Activated CD4-positive, alpha-beta T cell treated with anti-CD3 and anti-CD28 coated beads, Interleukin-2, Interleukin-4, amounts not matched to agents 100 ng/mL and 50 ng/mL, durations not matched to agents 16 hours and 8 hours (primary cell): Measurements from ENCODE around the gene NEURL3.

Experiments
- DNase-seq: peaks from one replicate; pipeline ENCODE4 v3.0.0-alpha.2; 2020; ENCODE audit warnings: low spot score

NEURL3 gene

DNA sequence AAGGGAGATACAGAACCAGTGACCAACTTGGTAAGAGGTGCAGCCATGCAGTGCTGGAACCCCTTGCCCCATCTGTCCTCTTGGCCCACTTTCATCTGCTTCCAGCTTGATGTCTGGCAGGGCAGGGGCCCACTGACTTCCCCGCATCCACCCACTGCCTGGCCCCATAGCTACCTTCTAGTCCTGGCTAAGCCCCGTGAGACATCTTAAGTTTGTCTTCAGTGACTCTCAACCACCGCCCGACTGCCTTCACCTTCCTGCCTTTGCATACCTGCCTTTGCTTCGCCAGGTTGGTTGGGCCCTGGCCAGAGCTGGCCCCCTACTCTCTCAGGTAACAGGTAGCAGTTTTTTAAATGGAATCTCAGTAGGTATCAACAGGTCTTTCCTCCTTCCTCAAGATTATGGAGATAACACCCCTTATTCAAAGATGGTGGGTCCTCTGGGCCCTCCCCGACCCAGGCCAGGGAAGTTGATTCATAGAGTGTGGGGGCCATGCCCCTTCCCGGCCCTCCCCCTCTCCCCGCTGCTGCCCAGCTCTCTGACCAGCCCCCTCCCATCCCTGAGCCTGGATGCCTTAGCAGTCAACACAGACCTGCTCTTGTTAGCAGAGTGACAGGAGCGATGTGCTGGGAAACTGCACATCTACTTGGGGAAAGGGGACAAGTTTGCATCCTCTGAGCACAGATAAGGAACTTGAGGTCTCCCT, 34.2 kb upstream of the NEURL3 start:
- DNase-seq: no peak

DNA sequence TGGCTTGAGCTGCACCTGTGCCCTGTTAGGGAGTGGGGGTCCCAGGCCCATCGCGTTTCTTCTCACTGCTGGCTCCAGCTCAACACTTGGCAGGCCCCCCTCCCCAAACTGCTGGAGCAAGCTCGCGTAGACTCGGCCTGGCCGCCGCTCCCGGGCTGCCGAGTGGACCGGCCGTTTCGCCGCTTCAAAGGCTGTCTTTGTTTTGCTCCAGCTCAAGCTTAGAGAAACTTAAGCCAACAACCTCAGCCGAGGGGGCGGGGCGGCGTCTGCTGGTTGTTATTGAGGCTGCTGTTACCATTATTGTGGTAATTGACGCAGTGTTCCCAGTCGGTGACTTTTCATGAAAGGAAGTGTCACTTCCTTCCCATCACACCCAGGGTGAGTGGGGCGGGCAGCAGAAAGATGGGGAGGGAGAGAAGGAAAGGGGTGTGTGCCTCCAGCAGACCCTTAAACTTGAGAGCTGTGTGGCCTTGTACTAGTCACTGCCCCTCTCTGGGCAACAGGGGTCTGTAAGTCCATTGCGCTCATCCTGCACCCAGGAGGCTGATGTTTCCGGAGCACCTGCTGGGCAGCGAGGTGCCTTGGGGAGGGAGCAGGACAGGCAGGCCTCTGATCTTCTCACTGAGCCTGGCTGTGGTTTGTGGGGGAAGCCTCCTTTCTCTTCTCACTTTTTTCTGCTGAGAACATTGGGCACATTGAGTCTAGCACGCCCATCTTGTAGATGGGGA, 33.5 kb upstream of the NEURL3 start:
- peak; percentile 81 for DNase-seq

DNA sequence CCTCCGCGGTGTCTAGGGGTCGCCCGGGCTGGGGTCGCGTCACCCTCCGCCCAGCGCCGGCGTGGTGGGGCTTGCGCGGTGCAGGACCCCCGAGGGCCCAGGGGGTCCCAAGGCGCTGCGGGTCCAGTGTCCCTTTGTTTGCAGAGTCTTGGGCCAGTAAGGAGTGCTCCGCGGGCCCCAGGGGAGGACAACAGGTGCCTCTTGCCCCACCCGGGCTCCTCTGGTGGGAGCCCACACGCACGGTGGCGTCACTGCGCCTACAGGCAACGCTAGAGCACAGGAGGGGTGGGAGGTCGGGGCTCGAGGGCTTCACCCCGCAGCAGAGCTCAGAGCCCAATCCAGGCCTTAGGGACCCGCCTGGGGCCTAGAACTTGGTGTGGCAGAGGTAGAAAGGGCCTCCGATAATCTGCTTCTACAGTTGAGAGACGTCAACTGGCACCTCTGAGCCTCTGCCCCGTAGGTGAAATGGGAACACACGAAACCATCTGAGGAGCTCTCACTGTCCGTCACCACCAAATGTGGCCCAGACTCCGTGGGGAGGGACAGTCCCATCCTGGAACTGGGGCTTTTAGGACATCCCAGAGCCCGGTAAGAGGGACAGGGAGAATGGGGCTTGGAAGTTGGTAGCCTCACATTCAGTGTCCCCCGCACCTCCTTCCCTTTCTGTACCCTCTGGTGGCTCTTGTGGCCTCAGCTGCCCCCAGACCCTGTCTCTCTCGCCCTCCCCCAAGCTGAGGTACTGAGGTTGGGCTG, 32.8 kb upstream of the NEURL3 start:
- no peak for DNase-seq

DNA sequence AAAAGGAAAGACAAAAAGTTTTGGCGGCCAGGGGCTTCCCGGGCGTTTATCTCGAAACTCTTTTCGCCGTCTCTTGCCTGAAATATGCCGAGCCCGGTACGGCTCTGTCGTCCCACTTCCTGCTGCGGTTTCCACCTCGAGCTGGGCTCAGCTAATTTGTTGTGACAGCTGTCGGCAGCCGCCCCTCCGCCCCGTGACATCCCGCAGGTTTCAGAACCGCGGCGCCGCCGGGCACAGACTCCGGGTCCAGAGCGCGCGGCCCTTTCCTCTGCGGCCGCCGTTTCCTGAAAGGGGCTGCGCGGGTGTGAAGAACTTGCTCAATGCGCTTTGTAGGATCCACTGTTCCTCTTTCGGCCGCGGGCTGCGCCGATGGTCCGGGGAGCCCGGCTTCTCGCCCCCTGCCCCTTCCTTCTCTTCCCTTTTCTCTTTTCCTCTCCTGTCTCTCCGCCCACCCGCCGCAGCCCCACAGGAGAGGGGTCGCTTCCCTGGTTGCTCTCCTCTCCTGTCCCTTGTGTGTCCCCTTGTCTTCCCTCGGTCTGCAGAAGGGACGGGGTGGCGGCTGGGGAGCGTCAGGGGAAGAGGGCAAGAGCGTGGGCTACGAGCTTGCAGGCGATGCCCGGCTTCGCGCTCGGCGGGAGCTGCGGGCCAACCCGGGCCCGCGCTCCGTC, 32.0 kb upstream of the NEURL3 start:
- DNase-seq: peak; percentile 93

DNA sequence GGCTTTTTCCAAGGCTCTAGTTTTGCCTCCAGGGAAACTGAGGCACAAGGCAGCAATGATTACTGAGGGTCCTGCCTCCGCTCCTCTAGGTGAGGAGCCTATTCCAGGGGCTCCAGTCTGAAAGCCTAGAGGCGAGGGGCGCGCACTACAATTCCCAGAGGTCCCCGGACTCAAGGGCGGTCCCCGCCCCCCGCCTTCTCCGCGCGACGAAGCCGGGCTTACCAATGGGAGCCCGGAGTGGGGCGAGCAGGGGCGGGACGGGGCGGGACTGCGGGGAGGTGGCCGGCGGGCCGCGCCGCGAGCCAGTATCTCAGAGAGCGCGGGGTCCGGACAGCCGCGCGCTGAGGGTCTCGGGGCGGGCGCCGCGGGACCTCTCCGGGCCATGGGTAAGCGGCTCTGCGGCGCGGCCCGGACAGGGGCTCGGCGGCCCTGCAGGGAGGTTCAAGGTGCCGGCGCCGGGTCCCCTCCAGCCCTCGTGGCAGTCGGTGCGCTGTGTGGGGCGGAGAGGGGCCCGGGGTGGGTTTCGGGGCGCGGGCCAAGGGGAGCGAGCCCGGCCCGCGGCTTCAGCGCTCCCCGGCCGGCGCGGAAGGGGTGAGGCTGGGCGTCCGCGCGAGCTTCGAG, 31.4 kb upstream of the NEURL3 start, which contains the start of gene ARID5A:
ARID5A (plus strand) TSS at position 308 of the 621 bp plus-strand sequence; CDS start at position 383, 75 bp downstream.
- peak; percentile 92 for DNase-seq

DNA sequence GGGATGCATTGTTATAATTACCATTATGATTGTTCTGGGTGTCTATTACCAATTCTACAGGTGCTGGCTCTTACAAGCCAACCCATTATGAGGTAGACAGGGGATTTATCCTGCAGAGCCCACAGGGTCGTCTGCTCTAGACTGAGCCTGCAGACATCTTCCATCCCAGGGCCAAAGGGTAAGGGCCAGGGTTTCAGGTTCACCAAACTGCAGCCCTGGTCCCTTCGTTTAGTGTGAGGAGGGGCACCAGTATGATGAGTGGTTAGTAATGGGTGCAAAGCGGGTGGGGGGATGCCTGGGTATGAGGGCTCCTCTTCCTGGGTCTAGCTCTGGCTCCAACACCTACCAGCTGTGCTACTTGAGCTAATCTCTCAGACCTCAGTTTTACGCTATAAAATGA, 30.2 kb upstream of the NEURL3 start:
- DNase-seq: no peak

DNA sequence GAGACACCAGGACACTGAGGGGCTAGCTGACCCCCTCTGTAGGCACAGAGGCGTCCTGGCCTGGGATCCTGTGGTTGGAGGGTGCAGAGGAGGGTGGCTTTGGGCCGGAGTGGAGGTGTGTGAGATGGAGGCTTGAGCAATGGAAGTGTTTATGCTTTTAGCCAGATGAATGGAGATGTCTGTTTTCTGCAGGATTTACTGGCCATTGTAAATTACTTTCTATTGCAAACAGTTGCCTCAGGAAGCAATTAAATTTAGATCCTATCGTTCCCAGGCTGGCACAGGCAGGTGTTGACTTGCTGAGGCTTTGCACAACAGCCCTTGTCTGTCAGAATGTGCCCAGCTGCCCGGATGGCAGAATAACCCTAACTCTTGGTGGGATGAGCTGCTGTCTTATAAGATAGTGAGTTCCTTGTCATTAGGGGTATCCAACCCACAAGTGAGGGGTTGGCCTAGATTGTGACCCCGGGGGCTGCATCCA, 29.6 kb upstream of the NEURL3 start:
- no peak for DNase-seq

DNA sequence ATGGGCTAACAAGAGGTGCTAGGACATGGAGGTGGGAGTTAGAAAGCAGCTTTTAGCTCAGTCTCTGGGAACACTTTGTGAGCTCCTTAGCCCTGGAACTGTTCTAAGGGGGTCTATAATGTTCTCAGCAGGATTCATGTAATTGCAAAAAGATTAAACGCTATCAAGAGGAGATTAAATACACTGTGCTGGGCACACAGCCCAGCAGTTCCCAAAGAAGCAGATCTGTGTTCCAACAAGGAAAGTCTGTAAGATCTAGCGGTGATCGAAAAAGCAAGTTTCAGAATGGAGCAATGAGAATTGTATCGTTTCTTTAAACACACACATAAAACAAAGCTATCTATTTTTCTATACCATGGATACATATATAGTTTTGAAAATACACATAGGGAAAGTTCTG, 29.0 kb upstream of the NEURL3 start:
- DNase-seq: no peak

DNA sequence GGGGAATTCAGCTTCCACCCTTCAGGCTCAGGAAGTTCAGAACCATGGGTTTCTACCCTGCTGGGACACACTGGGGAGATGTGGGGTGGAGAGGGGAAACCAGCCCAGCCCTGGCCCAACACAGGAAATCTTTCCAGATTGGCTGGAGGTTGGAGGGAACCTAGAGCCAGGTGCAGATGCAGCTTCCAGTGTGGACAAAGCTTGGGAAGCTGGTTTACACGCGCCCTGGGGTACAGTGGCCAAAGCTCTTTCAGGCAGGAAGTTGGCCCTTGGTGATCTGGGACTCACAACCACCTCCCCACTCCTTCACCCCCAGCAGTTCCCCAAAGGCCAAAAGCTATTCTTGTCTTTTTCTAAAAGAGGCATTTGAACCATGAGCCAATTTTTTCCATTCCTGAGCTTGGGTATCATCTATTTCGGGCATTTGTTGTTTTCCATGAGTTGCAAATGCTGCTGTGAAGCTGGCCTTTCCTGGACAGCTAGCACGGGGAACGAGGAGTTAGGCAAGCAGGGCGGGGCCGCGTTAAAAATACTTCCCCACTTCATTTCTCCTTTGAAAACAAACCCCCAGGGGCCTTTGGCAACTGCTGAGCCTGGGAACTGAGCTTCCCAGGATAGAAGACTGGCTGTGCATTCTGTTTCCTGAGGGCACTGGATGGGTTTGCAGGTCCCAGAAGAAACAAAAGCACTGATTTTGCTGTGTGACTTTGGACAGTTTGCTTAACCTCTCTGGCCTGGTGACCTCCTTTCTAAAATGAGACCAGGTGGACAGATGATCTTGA, 28.3 kb upstream of the NEURL3 start:
- no peak for DNase-seq

DNA sequence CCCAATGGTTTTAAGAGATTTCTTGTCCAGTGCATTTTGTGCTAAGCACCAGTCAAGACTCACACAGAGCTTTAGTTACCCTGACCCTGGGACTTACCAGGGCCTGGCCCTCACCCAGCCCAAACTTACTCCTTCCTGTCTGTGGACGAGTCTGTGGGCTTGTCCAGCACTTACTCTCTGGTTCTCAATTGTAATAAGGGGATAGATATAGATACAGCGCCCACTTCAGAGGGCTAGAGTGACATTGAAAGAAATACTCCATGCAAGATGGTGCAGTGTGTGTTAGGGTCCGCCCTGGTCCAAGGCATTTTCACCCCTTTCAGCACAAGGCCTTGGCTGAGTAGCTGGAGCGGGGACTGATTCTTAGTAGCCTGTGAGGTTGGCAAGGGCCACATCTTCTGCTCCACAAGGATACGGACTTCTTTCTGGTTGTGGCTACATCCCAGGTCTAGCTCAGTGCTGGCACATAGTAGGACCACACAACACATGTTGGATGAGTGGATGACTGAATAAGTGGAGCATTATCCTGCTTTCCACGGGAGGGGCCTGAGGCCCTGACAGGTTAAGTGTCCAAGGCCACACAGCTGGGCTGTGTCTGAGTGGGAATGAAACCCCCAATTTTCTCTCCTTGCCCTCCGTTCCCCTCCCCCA, 27.6 kb upstream of the NEURL3 start:
- DNase-seq: no peak

DNA sequence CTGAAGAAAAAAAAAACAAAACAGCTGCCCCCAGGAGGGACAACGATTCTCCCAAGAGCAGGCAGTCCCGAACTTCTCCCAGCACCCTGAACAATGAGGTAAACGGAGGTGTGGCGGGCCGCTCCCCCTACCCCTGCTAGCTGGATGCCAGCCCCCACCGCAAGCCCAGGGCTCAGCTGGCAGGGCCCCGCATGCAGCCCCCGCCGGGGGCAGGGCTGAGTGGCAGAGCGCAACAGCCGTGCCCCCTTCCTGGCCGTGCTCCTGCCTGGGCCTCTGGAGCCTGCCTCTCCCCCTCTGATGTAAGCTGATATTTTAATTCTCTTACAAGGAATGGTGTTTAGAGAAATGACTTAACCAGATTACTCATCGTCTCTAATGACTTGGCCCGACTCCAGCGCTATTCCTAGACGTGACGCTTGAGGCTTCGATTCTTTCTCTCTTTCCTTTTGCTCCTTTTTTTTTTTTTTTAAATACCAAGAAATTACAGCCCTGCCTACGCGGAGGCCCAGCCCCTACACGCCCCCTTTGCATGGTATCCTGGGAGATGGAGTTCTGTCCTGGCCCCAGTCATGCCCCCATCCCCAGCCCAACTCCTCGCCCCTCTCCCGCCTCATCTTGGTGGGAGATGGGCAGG, 26.8 kb upstream of the NEURL3 start:
- DNase-seq: peak; percentile 89

DNA sequence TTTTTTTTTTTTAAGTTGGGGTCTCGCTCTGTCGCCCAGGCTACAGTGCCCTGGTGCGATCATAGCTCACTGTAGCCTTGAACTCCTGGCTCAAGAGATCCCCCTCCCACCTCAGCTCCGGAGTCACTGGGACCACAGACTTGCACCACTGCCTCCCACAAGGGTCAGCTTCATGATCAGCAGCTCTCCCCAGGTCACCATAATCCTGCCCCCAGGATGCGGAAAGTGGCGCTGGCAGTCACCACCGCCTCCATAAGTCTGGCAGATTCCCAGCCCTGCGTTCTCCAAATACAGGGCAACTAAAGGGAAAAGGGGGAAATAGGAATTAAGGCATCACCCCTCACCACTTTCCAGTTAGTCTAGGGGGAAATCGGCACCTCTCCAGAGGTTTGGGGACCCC, 26.2 kb upstream of the NEURL3 start:
- DNase-seq: no peak

DNA sequence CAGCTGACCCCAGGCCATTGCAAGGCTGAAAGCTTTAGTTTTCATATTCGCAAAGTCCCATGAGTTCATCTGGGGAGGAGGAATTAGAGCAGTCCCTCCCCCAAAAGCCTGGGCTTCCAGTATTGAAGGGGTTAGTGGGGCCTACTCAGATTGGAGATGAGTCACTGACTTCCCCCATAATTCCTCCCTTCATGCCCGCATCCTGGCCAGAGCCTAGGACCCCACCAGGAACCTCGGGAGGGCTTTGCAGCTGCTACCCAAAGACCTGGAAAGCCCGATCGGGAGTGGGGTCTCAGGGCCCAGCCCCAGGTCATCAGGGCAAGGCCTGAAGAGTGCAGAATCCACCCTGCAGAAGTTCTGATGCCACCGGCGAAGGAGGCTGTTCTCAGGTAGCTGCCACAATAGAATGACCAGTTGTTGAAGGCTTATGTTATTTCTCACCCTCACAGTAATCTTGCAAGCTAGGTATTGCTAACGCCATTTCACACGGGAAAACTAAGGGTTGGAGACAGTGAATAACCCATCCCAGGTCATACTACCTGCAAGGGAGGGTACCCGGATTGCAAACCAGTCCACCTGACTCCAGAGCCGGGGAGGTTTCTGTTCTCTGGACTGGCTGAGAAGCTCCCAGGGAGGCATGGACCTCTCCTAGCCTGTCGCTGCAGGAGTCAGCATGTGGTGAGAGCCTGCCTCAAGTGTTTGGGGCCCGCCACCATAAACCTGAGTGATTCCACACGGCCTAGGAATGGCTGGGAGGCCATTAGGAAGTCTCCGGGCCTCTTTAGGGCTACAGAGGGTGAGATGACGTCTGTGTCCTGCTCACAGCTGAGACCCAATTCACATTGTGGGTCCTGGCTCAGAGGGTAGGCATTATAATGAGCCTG, 25.6 kb upstream of the NEURL3 start:
- peak; percentile 53 for DNase-seq

DNA sequence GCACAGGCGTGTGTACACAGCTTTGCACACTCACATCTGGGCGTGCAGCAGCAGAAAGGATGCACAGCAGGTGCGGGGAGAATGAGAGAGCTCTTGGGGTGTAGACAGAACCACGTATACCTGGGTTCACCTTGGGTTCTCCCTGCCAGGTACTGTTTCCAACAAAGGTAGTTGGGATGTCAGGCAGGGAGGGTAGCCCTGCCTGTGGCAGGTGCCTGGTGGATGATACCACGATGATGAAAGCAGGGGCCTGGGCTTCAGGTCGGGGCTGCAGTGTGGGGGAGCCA, 24.9 kb upstream of the NEURL3 start:
- no peak for DNase-seq

DNA sequence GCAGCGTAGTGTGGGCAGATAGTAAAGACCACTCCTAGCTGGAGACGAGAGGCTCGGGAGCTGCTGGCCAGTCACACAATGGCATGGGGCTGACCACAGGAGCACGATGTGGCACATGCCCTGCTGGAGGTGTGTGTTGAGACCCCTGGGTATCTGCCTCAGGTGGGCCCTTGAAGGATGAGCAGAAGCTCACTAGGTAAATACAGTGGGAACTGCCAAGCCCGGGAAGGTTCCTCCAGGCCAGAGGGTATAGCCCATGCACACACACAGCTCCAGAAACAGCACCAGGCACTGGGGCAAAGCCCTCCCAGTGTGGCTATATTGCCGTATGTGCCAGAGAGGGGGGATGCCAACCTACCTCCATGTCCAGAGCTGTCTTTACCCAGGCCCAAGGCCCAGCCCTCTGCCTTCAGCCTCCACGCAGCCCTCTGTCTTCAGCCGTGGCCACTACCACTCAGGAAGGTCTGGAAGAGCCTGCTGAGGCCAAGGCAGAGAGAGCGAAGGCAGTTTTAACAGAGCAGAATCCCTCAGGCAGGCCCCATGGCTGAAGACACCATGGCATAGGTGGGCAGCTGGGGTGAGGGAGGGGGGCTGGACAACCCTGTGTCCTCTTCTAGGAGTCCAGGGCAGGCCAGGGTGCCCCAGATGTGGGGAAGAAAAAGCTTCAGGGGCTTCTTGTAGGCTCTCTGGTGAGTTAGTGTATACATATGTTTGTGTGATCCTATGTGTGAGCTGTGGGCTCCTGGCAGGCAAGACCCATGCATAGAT, 24.4 kb upstream of the NEURL3 start:
- DNase-seq: no peak

DNA sequence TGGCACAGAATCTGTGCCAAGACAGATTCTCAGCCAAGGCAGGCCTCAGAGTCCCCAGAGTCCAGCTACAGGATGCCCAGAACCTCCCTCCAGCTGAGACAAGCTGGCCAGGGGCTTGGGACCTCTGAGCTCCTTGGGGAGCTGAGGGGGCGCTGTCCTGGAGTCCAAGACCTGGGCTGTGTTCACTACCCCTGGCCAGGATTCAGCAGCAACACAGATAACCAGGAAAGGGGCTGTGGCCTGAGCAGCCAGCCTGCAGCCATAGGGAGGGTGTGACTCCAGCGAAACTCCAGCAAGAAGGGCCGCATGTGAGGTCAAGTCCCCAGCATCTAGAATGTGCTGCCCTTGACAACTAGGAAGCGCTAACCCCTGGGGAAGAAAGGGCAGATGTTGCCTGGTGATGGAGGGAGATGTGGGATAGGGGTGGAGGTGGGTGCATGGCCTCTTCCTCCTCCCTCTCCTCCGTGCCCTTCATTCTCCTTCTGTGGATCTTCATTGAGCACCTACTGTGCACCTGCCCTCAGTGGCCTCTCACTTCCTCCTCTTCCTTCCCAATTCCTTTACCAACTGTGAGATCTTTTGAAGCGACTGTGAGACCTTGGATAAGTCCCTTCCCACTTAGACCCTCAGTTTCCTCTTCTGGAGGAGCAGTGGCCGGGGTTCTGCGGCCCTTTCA, 23.7 kb upstream of the NEURL3 start:
- no peak for DNase-seq

DNA sequence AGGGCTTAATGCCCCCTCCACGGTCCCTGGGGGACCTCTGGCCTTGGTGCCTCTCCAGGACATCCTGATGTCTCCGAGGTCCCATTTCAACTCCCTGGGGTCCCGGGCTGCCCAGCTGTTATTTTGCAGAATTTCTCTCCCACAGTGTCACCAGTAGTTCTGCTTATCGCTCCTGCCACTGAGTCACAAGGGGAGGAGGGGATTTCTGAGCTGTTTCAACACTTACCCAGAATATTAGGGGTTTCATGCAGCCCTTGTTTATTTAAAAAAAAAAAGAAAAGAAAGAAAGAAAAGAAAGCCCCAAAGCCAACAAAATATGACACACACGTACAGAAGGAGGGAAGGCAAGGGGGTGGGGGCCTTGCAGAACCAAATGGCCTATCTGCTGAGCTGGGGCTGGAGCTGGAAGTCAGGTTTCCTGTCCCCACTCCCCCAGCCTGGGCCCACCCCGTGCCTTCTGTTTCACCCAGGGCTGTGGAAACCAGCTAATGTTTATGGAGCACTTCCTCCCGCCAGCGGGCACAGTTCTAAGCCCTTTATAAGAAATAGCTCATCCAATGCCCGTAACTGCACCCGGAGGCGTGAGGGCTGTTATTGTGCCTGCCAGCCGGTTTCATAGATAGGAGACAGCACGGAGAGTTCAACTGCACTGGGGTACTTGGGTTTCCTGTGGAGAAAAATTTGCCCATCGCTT, 23.0 kb upstream of the NEURL3 start:
- peak; percentile 90 for DNase-seq
